Renal pelvis (tissue), 4 donors: ENCODE measurements around the gene RAPGEF3. TPM values are rescaled to one million over a fixed set of nuclear protein-coding genes. Genes with fewer than 3 reads are reported as not detected.

Source experiments
- DNase-seq: peaks from one replicate; pipeline ENCODE4 v3.0.0-alpha.2; 2013
- polyA plus RNA-seq, 3 donors: library from polyadenylated mRNA; unstranded; fragments of 120-200 nt; gene quantifications; one replicate each; pipeline ENCODE4 v1.2.1, GENCODE V29; 2013; ENCODE audit not compliant: insufficient read length in 3 of 3

Gene RAPGEF3
- polyA plus RNA-seq, 3 donors, result 67.0 to 100 (median 68.6) TPM

- DNase-seq, result no peak
Observed at GRCh38 chr12:47778881-47779280, 20.2 kb upstream of the RAPGEF3 start.

GRCh38 chr12:47777741-47778558 is 19.3 kb upstream of the RAPGEF3 start:
- no peak for DNase-seq

- DNase-seq, result no peak
Observed at GRCh38 chr12:47777151-47777550, 18.5 kb upstream of the RAPGEF3 start.

GRCh38 chr12:47776471-47777143 is 17.9 kb upstream of the RAPGEF3 start:
- no peak for DNase-seq

- no peak for DNase-seq
Observed at GRCh38 chr12:47775100-47775911, 16.6 kb upstream of the RAPGEF3 start.

- no peak for DNase-seq
Observed at GRCh38 chr12:47774663-47775062, 16.0 kb upstream of the RAPGEF3 start.

- no peak for DNase-seq
Observed at GRCh38 chr12:47773858-47774580, 15.3 kb upstream of the RAPGEF3 start.

GRCh38 chr12:47773062-47773857 is 14.6 kb upstream of the RAPGEF3 start, which contains the start of gene SLC48A1:
TSS of gene SLC48A1 (plus strand) at chr12:47773238. CDS start at chr12:47773305, 67 bp downstream.
- DNase-seq, result peak; percentile 62

GRCh38 chr12:47772738-47773061 is 14.0 kb upstream of the RAPGEF3 start:
- DNase-seq, result no peak

GRCh38 chr12:47772094-47772660 is 13.5 kb upstream of the RAPGEF3 start:
- DNase-seq, result no peak

GRCh38 chr12:47771304-47771703 is 12.6 kb upstream of the RAPGEF3 start:
- no peak for DNase-seq

GRCh38 chr12:47770086-47770726 is 11.5 kb upstream of the RAPGEF3 start:
- no peak for DNase-seq

- DNase-seq, result no peak
Observed at GRCh38 chr12:47769234-47770085, 10.8 kb upstream of the RAPGEF3 start.

GRCh38 chr12:47768323-47768811 is 9.7 kb upstream of the RAPGEF3 start:
- DNase-seq, result peak; percentile 56

- DNase-seq, result no peak
Observed at GRCh38 chr12:47767216-47767724, 8.6 kb upstream of the RAPGEF3 start.

- no peak for DNase-seq
Observed at GRCh38 chr12:47766502-47767215, 8.0 kb upstream of the RAPGEF3 start.

- DNase-seq, result peak; percentile 58
Observed at GRCh38 chr12:47763481-47764346, 5.0 kb upstream of the RAPGEF3 start.
